ENCODE results near the gene KRTAP12-2.
"Not testable (repeated sequence)": the region's sequence is repeated elsewhere in the genome, so short reads cannot be mapped to it uniquely, and the experiment has no call there.

KRTAP12-2 gene

GRCh38 chr21:44702973-44703730 lies 36.4 kb upstream of the KRTAP12-2 start:
- no peak for DNase-seq (ENCODE audit: low read depth in 1 of 2, low spot score in 1 of 2)

GRCh38 chr21:44702111-44702972 lies 35.6 kb upstream of the KRTAP12-2 start:
- DNase-seq (ENCODE audit: low read depth in 1 of 2, low spot score in 1 of 2): no peak

- no peak for DNase-seq (ENCODE audit: low read depth in 1 of 2, low spot score in 1 of 2)
These were observed 34.8 kb upstream of the KRTAP12-2 start for GRCh38 chr21:44701541-44701940.

- no peak for DNase-seq (ENCODE audit: low read depth in 1 of 2, low spot score in 1 of 2)
These were observed 34.3 kb upstream of the KRTAP12-2 start for GRCh38 chr21:44701023-44701400.

- DNase-seq (ENCODE audit: low read depth in 1 of 2, low spot score in 1 of 2): no peak
These were observed 33.6 kb upstream of the KRTAP12-2 start for GRCh38 chr21:44700101-44701022.

- no peak for DNase-seq (ENCODE audit: low read depth in 1 of 2, low spot score in 1 of 2)
These were observed 32.8 kb upstream of the KRTAP12-2 start for GRCh38 chr21:44699502-44700001.

GRCh38 chr21:44697811-44698734 lies 31.3 kb upstream of the KRTAP12-2 start:
- DNase-seq (ENCODE audit: low read depth in 1 of 2, low spot score in 1 of 2): no peak

GRCh38 chr21:44697172-44697810 lies 30.6 kb upstream of the KRTAP12-2 start, which contains the start of gene KRTAP10-12:
Gene KRTAP10-12, plus strand, starts transcription at chr21:44697172. Its CDS starts 30 bp downstream, at chr21:44697202.
- DNase-seq (ENCODE audit: low read depth in 1 of 2, low spot score in 1 of 2): not testable (repeated sequence)

- no peak for DNase-seq (ENCODE audit: low read depth in 1 of 2, low spot score in 1 of 2)
These were observed 29.8 kb upstream of the KRTAP12-2 start for GRCh38 chr21:44696572-44696971.

GRCh38 chr21:44695641-44696040 lies 28.9 kb upstream of the KRTAP12-2 start:
- no peak for DNase-seq (ENCODE audit: low read depth in 1 of 2, low spot score in 1 of 2)

- no peak for DNase-seq (ENCODE audit: low read depth in 1 of 2, low spot score in 1 of 2)
These were observed 28.5 kb upstream of the KRTAP12-2 start for GRCh38 chr21:44695184-44695583.

- no peak for DNase-seq (ENCODE audit: low read depth in 1 of 2, low spot score in 1 of 2)
These were observed 28.0 kb upstream of the KRTAP12-2 start for GRCh38 chr21:44694776-44695175.

- DNase-seq (ENCODE audit: low read depth in 1 of 2, low spot score in 1 of 2): no peak
These were observed 26.2 kb upstream of the KRTAP12-2 start for GRCh38 chr21:44692798-44693512.

- DNase-seq (ENCODE audit: low read depth in 1 of 2, low spot score in 1 of 2): no peak
These were observed 25.0 kb upstream of the KRTAP12-2 start for GRCh38 chr21:44691686-44692085.

GRCh38 chr21:44689740-44690139 lies 23.0 kb upstream of the KRTAP12-2 start:
- DNase-seq (ENCODE audit: low read depth in 1 of 2, low spot score in 1 of 2): not testable (repeated sequence)

- DNase-seq (ENCODE audit: low read depth in 1 of 2, low spot score in 1 of 2): no peak
These were observed 20.9 kb upstream of the KRTAP12-2 start for GRCh38 chr21:44687671-44688070.

GRCh38 chr21:44686843-44687561 lies 20.3 kb upstream of the KRTAP12-2 start:
- no peak for DNase-seq (ENCODE audit: low read depth in 1 of 2, low spot score in 1 of 2)

All from activated CD4-positive, alpha-beta T cell treated with anti-CD3 and anti-CD28 coated beads, Interleukin-2, amount 50 U/mL, for 24 hours (primary cell).